HG03378 (cell line): ENCODE data around the gene PFDN2.
"Not testable (repeated sequence)": the region's sequence is repeated elsewhere in the genome, so short reads cannot be mapped to it uniquely, and the experiment has no call there.

Source experiments
- ATAC-seq: cut with Tn5 transposase; IDR thresholded peaks from one replicate; pipeline ENCODE4 v1.9.1; 2021; ENCODE audit warnings: mild to moderate bottlenecking, moderate library complexity; ENCODE audit not compliant: unreplicated experiment

PFDN2 gene

DNA sequence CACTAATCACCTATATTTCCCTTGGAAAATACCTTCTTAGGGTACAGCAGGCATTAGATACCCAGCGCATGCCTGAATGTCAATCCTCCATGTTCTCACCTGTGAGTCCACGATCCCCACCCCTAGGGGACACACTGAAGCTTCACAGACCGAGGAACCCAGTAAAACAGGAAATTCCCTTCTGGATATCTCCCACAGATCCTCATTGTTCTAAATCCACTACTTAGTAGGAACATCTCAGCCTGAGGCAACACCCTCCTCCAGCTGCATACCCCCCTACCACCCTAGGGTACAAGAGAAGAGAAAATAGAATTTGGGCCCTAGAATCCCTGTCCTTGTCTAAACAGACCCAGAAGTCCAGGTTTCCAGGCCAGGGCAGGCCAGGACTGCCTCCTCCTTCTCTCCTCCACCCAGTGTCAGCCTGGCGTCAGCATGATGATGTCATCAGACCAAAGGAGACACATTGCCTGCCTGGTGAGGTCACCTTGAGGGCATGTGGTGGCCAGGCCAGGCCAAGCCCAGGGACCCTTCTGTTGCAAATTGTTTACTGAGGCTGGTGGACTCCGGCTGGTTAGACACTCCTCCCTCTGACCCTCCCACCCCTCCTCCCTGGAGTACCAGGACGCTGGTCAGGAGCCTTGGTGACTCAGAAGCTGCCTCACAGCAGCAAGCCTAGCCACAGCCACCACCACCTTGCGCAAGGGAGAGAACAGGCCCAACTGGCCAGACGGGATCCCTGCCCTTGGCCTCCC is 34.7 kb downstream of the PFDN2 start:
- ATAC-seq: no peak

DNA sequence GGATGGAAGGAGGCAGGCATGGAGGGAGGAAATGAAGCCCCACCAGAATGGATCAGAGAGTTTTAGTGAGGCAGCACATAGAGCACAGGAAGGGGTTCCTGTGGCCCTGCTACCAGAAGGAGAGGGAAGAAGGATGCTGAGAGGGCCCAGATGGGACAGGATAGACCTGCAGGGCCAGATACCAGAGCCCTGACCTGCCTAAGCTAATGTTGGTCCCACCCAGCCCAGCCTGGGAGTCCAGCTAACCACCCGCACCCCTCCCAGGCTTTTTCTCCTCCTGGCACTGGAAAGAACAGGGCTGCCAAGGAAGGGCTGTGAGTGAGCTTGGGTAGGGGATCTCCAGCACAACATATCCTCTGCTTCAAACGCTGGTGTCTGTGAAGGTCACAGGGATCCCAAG is 35.4 kb downstream of the PFDN2 start:
- no peak for ATAC-seq

GRCh38 chr1:161081519-161081918 is 36.3 kb downstream of the PFDN2 start:
- ATAC-seq: no peak

GRCh38 chr1:161080441-161081405 is 37.1 kb downstream of the PFDN2 start:
- no peak for ATAC-seq

DNA sequence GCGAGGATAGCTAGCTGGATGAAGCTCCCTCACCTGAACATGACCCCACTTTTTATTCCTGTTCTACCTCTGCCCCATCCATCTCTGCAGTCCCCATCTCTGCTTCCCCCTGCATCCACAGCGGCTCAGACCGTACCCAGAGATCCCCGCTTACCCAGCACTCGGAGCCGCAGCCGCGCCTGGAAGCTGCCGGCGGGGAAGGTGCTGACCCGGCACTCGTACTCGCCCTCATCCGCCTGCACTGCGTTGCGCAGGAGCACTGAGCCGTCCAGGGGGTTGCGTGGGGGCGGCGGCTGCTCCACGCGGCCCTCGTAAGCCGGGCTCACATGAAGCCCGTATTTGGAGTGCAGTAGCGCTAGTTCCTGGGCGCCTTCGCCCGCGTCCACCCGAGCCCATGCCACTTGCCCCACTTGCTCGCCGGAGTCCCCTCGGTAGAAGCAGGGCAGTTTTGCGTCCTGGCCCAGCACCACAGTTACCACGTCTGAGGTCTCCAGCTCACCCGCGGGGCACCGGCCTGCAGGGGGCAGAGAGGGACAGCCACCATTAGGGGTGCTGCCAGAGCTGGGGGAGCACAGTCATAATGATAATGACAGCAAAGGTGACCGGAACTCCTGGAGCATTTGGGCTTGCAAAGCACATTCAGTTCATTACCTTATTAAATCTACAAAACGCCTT is 38.3 kb downstream of the PFDN2 start:
- no peak for ATAC-seq

DNA sequence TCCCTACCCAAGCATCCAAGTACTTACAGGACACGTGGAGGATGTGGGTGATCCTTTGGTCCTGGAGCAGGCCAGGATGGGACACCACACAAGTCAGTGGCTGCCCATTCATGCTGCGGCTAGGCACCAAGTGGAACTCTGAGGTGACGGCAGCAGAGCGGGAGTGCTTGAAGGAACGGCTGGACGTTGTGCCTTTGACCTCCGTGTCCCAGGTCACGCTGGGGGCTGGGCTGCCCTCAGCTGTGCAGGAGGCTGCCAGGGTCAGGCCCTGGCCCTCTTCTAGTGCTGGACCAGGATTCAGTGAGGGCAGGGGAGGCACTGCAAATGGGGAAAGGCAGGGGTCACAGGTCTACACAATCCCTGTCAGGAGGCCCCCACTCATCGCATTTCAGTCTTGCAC is 40.4 kb downstream of the PFDN2 start:
- no peak for ATAC-seq

DNA sequence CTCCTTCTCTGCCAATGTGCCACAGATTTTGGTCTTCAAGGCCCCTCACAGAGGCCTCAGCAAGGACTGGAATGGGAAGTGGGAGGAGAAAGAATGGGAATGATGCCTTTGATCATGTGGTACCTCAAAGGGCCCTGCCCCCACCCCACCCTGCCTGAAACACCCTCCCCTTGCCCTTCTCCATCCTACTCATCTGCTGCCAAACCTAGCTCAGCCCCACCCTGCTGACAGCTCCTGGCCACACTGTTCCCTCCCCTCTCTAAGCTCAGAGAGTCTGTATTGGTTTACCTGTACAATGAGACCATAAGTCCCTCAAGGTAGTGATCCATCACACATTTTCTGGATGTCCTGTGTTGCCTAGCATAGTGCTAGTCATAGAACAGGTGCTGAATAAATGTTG is 41.4 kb downstream of the PFDN2 start:
- no peak for ATAC-seq

DNA sequence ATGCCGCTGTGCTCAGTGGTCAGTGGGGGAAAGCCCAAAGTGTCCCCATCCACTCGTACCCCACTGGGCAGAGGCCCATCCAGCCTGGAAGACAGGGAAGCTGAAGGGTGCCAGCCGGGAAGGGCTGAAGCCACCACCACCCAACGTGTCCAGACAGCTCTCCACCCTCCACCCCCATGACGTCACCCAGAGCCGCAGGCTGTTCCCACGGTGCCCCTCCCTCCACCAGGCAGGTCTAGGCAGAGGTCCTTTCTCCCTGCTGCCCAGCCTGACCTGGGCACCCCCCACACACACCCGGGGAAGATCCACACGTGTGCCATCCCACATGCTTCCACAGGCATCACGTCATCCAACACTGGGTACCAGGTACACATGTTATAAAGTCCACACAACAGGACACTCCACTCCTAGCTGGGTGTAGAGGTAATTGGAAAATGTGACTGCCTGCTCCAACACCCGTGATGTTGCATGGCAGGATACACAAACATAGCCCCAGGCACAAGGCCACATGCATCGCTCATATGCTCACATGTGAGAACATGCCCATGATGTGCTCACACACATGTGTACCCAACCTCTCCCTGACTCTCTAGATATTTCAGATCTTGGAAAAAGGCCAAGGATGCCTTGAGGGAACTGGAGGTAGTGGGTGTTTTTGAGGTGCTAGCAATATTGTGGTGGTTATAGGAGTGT is 43.0 kb downstream of the PFDN2 start:
- no peak for ATAC-seq

DNA sequence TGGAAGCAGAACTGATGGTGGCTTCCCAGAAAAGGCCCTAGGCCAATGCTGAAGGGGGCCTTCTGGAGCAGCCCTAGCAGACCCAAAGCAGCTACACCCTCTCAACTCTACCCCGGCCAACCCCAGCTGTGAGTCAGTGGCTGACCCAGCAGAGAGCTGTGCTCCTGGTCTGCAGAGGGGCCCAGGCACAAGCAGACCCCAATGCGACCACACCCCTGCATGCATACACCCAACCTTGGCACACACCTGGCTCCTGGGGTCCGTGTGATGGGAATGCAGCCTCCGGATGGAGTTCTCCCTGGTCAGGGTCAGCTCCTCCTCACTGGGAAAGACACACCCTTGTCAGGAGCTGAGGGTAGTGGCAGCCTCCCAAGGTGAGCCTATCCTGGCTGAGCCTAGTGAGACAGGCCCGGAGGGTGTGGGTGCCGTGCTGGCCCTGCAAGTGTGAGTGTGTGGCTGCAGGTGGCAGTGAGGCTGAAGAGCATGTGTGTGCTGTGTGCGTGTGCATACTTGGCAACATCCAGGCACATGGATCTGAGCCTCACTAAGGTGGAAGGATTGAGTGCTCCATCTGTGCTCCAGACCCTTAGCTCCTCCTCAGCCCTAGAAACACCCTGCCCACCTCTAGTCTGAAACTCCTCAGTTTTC is 44.2 kb downstream of the PFDN2 start:
- no peak for ATAC-seq

DNA sequence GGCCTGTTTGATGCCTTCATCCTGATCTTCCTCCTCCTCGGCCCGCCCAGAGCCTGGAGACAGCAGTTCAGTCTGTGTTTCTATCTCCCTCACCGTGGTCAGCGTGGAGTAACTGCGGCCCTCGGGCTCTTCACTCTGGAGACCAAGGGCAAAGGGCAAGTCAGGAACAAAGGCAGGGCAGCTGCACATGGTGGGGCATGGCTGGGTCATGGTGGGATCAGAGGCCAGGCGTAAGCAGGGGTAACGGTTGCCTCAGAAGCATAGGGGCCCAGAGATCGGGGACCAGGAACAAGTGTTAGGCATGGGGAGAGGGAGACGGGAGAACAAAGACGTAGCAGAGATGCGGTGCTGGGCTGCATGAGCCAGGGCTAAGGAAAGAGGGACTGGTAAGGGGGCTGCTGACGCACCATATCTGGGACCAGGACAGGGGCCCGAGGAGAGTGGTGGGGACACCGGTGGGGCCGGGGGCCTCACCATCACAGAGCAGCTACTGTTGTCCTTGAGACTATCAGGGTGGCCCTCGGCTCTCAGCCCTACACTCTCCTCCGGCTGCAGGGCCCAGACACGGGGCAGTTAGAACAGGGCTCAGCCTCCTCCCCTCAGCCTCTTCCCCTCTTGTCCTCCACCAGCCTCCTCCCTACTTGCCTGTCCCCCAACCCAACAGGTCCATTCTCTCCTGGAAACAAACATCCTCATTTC is 44.9 kb downstream of the PFDN2 start:
- ATAC-seq: no peak

GRCh38 chr1:161071886-161072371 is 45.9 kb downstream of the PFDN2 start:
- ATAC-seq: no peak

DNA sequence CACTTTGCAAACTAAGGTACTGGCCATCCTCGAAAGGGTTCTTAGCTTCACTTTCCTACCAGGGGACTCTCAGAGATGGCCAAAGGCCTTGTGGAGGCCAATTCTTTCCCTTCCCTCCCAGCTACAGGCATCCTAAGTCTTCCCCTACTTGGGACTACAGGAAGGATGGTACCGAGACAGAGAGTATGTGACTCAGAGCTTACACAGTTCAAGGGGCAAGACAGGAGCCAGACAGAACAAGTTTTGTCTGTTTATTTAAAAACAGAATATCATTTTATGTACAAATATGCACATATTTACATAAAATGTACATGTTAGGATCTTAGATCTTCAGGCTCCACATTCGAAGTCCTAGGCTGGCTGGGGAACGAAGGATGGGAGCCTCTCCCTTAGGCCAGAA is 47.1 kb downstream of the PFDN2 start:
- ATAC-seq: no peak

GRCh38 chr1:161069731-161070270 is 48.0 kb downstream of the PFDN2 start, which contains the start of gene ARHGAP30:
TSS of gene ARHGAP30 (minus strand) at chr1:161069891. CDS start at chr1:161069624, 267 bp downstream.
- peak; percentile 78 for ATAC-seq

DNA sequence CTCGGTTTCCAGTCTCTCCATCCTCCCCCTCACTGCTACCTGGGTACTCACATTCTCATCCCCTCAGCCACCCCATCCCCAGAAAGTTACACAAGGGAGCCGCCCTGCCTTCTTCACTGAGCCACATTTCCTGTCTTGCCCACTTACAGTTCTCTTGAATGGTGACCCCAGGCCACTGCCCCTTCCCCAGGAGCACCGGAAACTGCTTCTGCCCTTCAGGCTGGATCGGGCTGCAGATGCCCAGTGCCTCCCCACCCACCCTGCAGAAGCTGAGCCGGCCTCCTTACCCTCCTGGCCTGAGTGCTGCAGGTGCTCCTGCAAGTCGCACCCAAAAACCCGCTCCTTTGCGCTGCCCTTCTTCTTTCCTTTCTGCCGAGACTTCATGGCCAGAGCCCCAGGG is 48.6 kb downstream of the PFDN2 start:
- no peak for ATAC-seq

- ATAC-seq: peak; percentile 47
Observed at GRCh38 chr1:161068306-161069234, 49.3 kb downstream of the PFDN2 start.

DNA sequence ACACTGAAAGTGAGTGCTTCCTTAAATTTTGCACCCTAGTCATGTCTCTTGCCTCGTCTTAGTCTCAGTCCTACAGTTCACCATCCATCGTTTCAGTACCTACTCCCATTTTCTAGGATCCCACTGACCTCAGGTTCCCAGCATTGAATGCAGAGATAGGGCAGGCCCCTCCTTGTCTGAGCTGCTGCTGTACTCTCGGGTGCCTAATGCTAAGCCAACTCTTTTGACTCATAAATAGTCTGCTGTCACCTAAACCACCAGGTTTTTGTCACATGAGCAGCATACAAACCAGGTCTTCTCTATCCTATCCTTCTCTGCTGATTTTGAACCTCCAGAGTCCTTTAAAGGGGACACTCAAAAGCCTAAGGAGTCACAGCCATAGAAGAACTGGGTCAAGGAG is 51.1 kb downstream of the PFDN2 start:
- no peak for ATAC-seq

DNA sequence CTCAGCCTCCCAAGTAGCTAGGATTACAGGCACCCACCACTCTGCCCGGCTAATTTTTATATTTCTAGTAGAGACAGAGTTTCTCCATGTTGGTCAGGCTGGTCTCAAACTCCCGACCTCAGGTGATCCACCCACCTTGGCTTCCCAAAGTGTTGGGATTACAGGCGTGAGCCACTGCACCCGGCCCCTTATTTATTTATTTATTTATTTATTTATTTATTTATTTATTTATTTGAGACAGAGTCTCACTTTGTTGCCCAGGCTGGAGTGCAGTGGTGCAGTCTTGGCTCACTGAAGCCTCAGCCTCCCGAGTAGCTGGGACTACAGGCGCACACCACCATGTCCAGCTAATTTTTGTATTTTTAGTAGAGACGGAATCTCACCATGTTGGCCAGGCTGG is 52.2 kb downstream of the PFDN2 start:
- ATAC-seq: not testable (repeated sequence)

- not testable (repeated sequence) for ATAC-seq
Observed at GRCh38 chr1:161063936-161064335, 53.9 kb downstream of the PFDN2 start.
